GM12801 (cell line): ENCODE data around the gene CDK14.

ENCODE experiments used
- CTCF ChIP-seq: IDR thresholded peaks from one replicate; pipeline ENCODE4 v1.5.1; 2011; ENCODE audit warnings: control low read depth; ENCODE audit not compliant: insufficient read length; ENCODE audit errors: extremely low read depth

CDK14 gene

GRCh38 chr7:90984692-90985091, 388.6 kb downstream of the CDK14 start:
- no peak for TF ChIP-seq CTCF

- TF ChIP-seq CTCF, result no peak
Observed at GRCh38 chr7:90988516-90988915, 392.4 kb downstream of the CDK14 start.

GRCh38 chr7:90988996-90989765, 393.1 kb downstream of the CDK14 start:
- TF ChIP-seq CTCF, result no peak

GRCh38 chr7:90994121-90994520, 398.0 kb downstream of the CDK14 start:
- no peak for TF ChIP-seq CTCF

GRCh38 chr7:90994601-90995000, 398.5 kb downstream of the CDK14 start:
- TF ChIP-seq CTCF, result no peak

GRCh38 chr7:90995996-90996395, 399.9 kb downstream of the CDK14 start:
- no peak for TF ChIP-seq CTCF

GRCh38 chr7:90999989-91000979, 404.2 kb downstream of the CDK14 start:
- no peak for TF ChIP-seq CTCF
